PC-3 (cell line): ENCODE results near the gene NRG3. TPM values are rescaled to one million over a fixed set of nuclear protein-coding genes. Genes with fewer than 3 reads are reported as not detected.

Source experiments
- ATAC-seq: fragments of 200-7000 bp; cut with Tn5 transposase; 2 replicates; pipeline ENCODE4 v1.9.1; 2020; ENCODE audit warnings: mild to moderate bottlenecking, moderate library complexity
- BruUV-seq: library from RNA; stranded (reverse); fragments of 400-500 nt; replicated peaks from 2 replicates; lab custom pipeline; 2021; lab: Mats Ljungman, UMichigan
- CTCF ChIA-PET: fragments of 300-600 bp; sonication (Branson Sonifier 250); formaldehyde crosslinking; loops from one replicate; lab custom pipeline; 2022; ENCODE audit warnings: antibody characterized with exemption; lab: Charles Lee
- POLR2A ChIA-PET: fragments of 300-600 bp; sonication (Branson Sonifier 250); formaldehyde crosslinking; loops from one replicate; lab custom pipeline; 2022; ENCODE audit warnings: antibody characterized with exemption; ENCODE audit not compliant: unreplicated experiment; lab: Charles Lee
- DNase-seq: peaks from one replicate; pipeline ENCODE4 v3.0.0-alpha.2; 2015
- H2AFZ ChIP-seq: fragments of 300-600 bp; sonication (generic); 2 replicates; pipeline ENCODE4 v1.6.0; 2016; ENCODE audit warnings: antibody characterized with exemption, low read length
- H3F3A ChIP-seq: fragments of 300-600 bp; sonication (generic); one replicate; pipeline ENCODE4 v1.6.0; 2017; ENCODE audit warnings: antibody characterized with exemption, low read length, control low read depth, mild to moderate bottlenecking; ENCODE audit not compliant: unreplicated experiment
- H3K27ac ChIP-seq: fragments of 300-600 bp; sonication (generic); 2 replicates; pipeline ENCODE4 v1.5.1; 2016; ENCODE audit warnings: mild to moderate bottlenecking, low read length
- H3K27me3 ChIP-seq: fragments of 300-600 bp; sonication (generic); 2 replicates; pipeline ENCODE4 v1.6.1; 2016; ENCODE audit warnings: low read length, mixed read lengths
- H3K36me3 ChIP-seq: fragments of 300-600 bp; sonication (generic); 2 replicates; pipeline ENCODE4 v1.6.1; 2016; ENCODE audit warnings: low read depth, mixed run types, low read length, mixed read lengths
- H3K4me1 ChIP-seq: fragments of 300-600 bp; sonication (generic); 2 replicates; pipeline ENCODE4 v1.5.1; 2016; ENCODE audit warnings: low read length; ENCODE audit not compliant: insufficient read depth
- H3K4me2 ChIP-seq: fragments of 300-600 bp; sonication (generic); 2 replicates; pipeline ENCODE4 v1.6.0; 2016; ENCODE audit warnings: low read length
- H3K4me3 ChIP-seq: fragments of 300-600 bp; sonication (generic); 2 replicates; pipeline ENCODE4 v1.5.1; 2016; ENCODE audit warnings: mild to moderate bottlenecking, low read length, mixed read lengths
- H3K79me2 ChIP-seq: fragments of 300-600 bp; sonication (generic); 2 replicates; pipeline ENCODE4 v1.6.1; 2017; ENCODE audit warnings: low read length, mixed read lengths
- H3K9ac ChIP-seq: fragments of 300-600 bp; sonication (generic); 2 replicates; pipeline ENCODE4 v1.6.0; 2016; ENCODE audit warnings: mild to moderate bottlenecking, low read length
- H3K9me2 ChIP-seq: fragments of 300-600 bp; sonication (generic); replicated peaks from 2 replicates; pipeline ENCODE4 v1.6.1; 2016; ENCODE audit warnings: mixed run types, low read length, mixed read lengths
- H3K9me3 ChIP-seq: fragments of 300-600 bp; sonication (generic); 2 replicates; pipeline ENCODE4 v1.6.1; 2016; ENCODE audit warnings: low read length, mixed read lengths
- H4K20me1 ChIP-seq: fragments of 300-600 bp; sonication (generic); 2 replicates; pipeline ENCODE4 v1.6.1; 2016; ENCODE audit warnings: low read length, mixed read lengths
- CTCF ChIP-seq: fragments of 300-600 bp; sonication (generic); conservative IDR thresholded peaks from 2 replicates; pipeline ENCODE4 v1.5.1; 2017; ENCODE audit warnings: antibody characterized with exemption, low read depth, mild to moderate bottlenecking, low read length
- EZH2 ChIP-seq: fragments of 300-600 bp; sonication (generic); IDR thresholded peaks from one replicate; pipeline ENCODE4 v1.6.1; 2017; ENCODE audit warnings: antibody characterized with exemption, mild to moderate bottlenecking, low read length; ENCODE audit not compliant: unreplicated experiment
- EZH2phosphoT487 ChIP-seq: fragments of 300-600 bp; sonication (generic); IDR thresholded peaks from 2 replicates; pipeline ENCODE4 v1.6.1; 2018; ENCODE audit warnings: mild to moderate bottlenecking, antibody characterized with exemption, low read length, borderline replicate concordance
- intact Hi-C: fragments of 100-400 bp; cut with micrococcal nuclease; formaldehyde crosslinking; loops from 2 replicates; pipeline ENCODE4 v1.9.0; 2023
- total RNA-seq: library from RNA; depleted of rRNA; stranded (reverse); fragments of >200 nt; gene quantifications from 2 replicates; pipeline ENCODE4 v1.2.3, GENCODE V29; 2014

The NRG3 gene
- total RNA-seq, 1 experiment from 2014 or later: not detected

GRCh38 chr10:81918766-81919165, 43.8 kb downstream of the NRG3 start:
- TF ChIP-seq EZH2: no peak
- no peak for TF ChIP-seq CTCF
- TF ChIP-seq EZH2phosphoT487: no peak
- intact Hi-C loops: no loop called here
- Histone ChIP-seq H4K20me1 (no peaks in the 10 kb centered on the region), H2AFZ (no peak overlapping the region), H3K27me3 (no peaks in the 10 kb centered on the region), H3K79me2 (no peaks in the 10 kb centered on the region), H3K27ac (no peak overlapping the region), H3K9me2 (no peaks in the 10 kb centered on the region), H3K4me2 (no peak overlapping the region), H3F3A (no peaks in the 10 kb centered on the region), H3K4me1 (no peaks in the 10 kb centered on the region), H3K9me3 (no peaks in the 10 kb centered on the region), H3K4me3 (no peak overlapping the region), H3K36me3 (no peaks in the 10 kb centered on the region), H3K9ac (no peak overlapping the region)
- no TSS peak for BruUV-seq
- ChIA-PET POLR2A (no interaction called here), CTCF (no interaction called here)
- ATAC-seq: no peak
- DNase-seq: no peak

GRCh38 chr10:81920213-81920829, 45.3 kb downstream of the NRG3 start:
- intact Hi-C loops: no loop called here
- no peaks in the 10 kb centered on the region for H3K27me3 ChIP-seq
- H3K9me3 ChIP-seq: no peaks in the 10 kb centered on the region
- H4K20me1 ChIP-seq: no peaks in the 10 kb centered on the region
- CTCF ChIA-PET: no interaction called here
- H2AFZ ChIP-seq: no peak overlapping the region
- no TSS peak for BruUV-seq
- ATAC-seq: no peak
- no peaks in the 10 kb centered on the region for H3F3A ChIP-seq
- H3K36me3 ChIP-seq: no peaks in the 10 kb centered on the region
- no peaks in the 10 kb centered on the region for H3K9me2 ChIP-seq
- no peaks in the 10 kb centered on the region for H3K4me1 ChIP-seq
- POLR2A ChIA-PET: no interaction called here
- no peak overlapping the region for H3K27ac ChIP-seq
- no peaks in the 10 kb centered on the region for H3K79me2 ChIP-seq
- H3K4me2 ChIP-seq: no peak overlapping the region
- H3K4me3 ChIP-seq: no peak overlapping the region
- DNase-seq: no peak
- TF ChIP-seq CTCF (peak; percentile 40; the same call in 1 of the 2 replicates), EZH2phosphoT487 (no peak)
- no peak overlapping the region for H3K9ac ChIP-seq

- H3K27ac ChIP-seq: no peak overlapping the region
- H3K79me2 ChIP-seq: no peaks in the 10 kb centered on the region
- no peak overlapping the region for H3K4me3 ChIP-seq
- no peaks in the 10 kb centered on the region for H3K36me3 ChIP-seq
- H3K9me2 ChIP-seq: no peaks in the 10 kb centered on the region
- ChIA-PET CTCF (no interaction called here), POLR2A (no interaction called here)
- no TSS peak for BruUV-seq
- H3K9me3 ChIP-seq: no peaks in the 10 kb centered on the region
- H3K4me2 ChIP-seq: no peak overlapping the region
- ATAC-seq (no peak), DNase-seq (no peak)
- H3K27me3 ChIP-seq: no peaks in the 10 kb centered on the region
- intact Hi-C loops: no loop called here
- TF ChIP-seq EZH2 (no peak), EZH2phosphoT487 (no peak), CTCF (no peak)
- H2AFZ ChIP-seq: no peak overlapping the region
- no peaks in the 10 kb centered on the region for H3F3A ChIP-seq
- H3K9ac ChIP-seq: no peak overlapping the region
- no peaks in the 10 kb centered on the region for H3K4me1 ChIP-seq
- H4K20me1 ChIP-seq: no peaks in the 10 kb centered on the region
Observed at GRCh38 chr10:81928119-81928518, 53.1 kb downstream of the NRG3 start.
